ENCODE measurements around the gene MYO5A.

DNA sequence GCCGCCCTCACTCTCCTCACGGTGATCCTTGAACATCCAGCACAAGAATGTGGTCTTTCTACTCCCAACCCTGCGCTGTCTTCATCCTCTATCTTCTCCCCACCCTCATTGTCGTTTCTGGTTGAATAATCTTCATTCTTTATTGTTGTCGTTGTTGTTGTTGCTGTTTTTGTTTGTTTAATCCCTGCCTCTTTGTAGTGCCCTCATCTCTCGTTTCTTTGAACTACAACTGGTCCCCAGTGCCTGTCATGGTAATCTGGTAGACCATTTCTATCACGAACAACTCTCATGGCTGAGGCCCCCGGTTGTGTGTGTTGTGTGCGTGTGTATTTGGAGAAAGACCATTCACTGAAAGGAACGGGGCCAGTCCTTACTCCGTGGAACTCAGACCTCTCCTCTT lies 1.3 kb upstream of the MYO5A start:
- TF ChIP-seq CTCF (IDR thresholded peaks at IDR 0.05) (no peak), EZH2 (IDR thresholded peaks at IDR 0.05; ENCODE audit: borderline replicate concordance, insufficient read depth, low read depth, low read length, poor library complexity, severe bottlenecking) (no peak)

Data from B cell (primary cell).